Heart right ventricle (tissue), 16 donors: ENCODE data around the gene TBC1D9. TPM values are rescaled to one million over a fixed set of nuclear protein-coding genes. Genes with fewer than 3 reads are reported as not detected.

Experiments
- ATAC-seq, 8 donors: fragments of 200-7000 bp; cut with Tn5 transposase; one replicate each; pipeline ENCODE4 v1.9.1; 2020; ENCODE audit warnings: mild to moderate bottlenecking in 8 of 8, moderate library complexity in 8 of 8, moderate number of reproducible peaks in 1 of 8
- DNase-seq, 2 donors: peaks; one replicate each; pipeline ENCODE4 v3.0.0-alpha.2; 2020
- H3K27ac ChIP-seq, 10 donors: fragments of 200-600 bp; sonication (generic) in 2 of 10; one replicate each; pipeline versions ENCODE4 v1.5.0 to v1.8.0; 2020 to 2022; ENCODE audit warnings: mild to moderate bottlenecking in 3 of 10
- H3K27me3 ChIP-seq, 7 donors: fragments of 200-600 bp; one replicate each; pipeline ENCODE4 v1.8.0; 2021 to 2022; ENCODE audit warnings: mild to moderate bottlenecking in 2 of 7
- H3K36me3 ChIP-seq, 9 donors: fragments of 200-600 bp; sonication (generic) in 1 of 9; one replicate each; pipeline versions ENCODE4 v1.5.0 to v1.8.0; 2020 to 2022; ENCODE audit warnings: mild to moderate bottlenecking in 2 of 9
- H3K4me1 ChIP-seq, 9 donors: fragments of 200-600 bp; sonication (generic) in 1 of 9; one replicate each; pipeline versions ENCODE4 v1.5.0 to v1.8.0; 2020 to 2022; ENCODE audit warnings: mild to moderate bottlenecking in 4 of 9
- H3K4me3 ChIP-seq, 10 donors: fragments of 200-600 bp; sonication (generic) in 2 of 10; one replicate each; pipeline versions ENCODE4 v1.5.0 to v1.8.0; 2020 to 2022; ENCODE audit warnings: mild to moderate bottlenecking in 7 of 10, moderate library complexity in 2 of 10
- H3K9me3 ChIP-seq, 11 donors: fragments of 200-600 bp in 10 of 11; sonication (generic) in 2 of 11; one replicate each; pipeline versions ENCODE4 v1.5.0 to v1.8.0; 2013 to 2022; ENCODE audit warnings: mild to moderate bottlenecking in 2 of 11, control low read depth in 1 of 11, moderate library complexity in 1 of 11
- CTCF ChIP-seq, 9 donors: fragments of 200-600 bp; sonication (generic) in 2 of 9; IDR thresholded peaks; one replicate each; pipeline versions ENCODE4 v1.5.0 to v1.8.0; 2021 to 2022; ENCODE audit warnings: antibody characterized with exemption in 9 of 9, mild to moderate bottlenecking in 5 of 9, moderate library complexity in 1 of 9
- WGBS, 2 donors: extraction: QIAGEN DNeasy Blood & Tissue Kit; methylation state at CpG; one replicate each; pipeline ENCODE4 v1.1.7; 2013; ENCODE audit warnings: inconsistent platforms in 1 of 2; 5-methylcytosine and 5-hydroxymethylcytosine counted together
- intact Hi-C, 10 donors: fragments of 100-400 bp; cut with DNase I; formaldehyde crosslinking; loops; one replicate each; pipeline versions ENCODE4 v1.11.1 to v1.14.2; 2022
- polyA plus RNA-seq, 2 donors: library from polyadenylated mRNA; stranded (reverse); fragments of 200-250 nt; gene quantifications; one replicate each; pipeline ENCODE4 v1.2.3, GENCODE V29; 2013
- total RNA-seq, 10 donors: library from RNA; stranded (reverse); fragmentation: NEBNext Ultra II Directional in 3 of 10; extraction: Animal tissue kit (Norgen Biotek cat#: 25700) in 3 of 10; gene quantifications; one replicate each; pipeline versions ENCODE4 v1.2.1 to v1.2.4, GENCODE V29; 2021 to 2023
- donor health status: Arrhythmogenic right ventricular cardiomyopathy.
- donor health status: ischemic (EF 13 %, LVEDD 7.1; RV severe dilation, severe dysfunction).
- donor health status: healthy with polysubstance abuse.
- donor health status: DM: no; HTN: yes; CAD: no.
- donor health status: DM: no; HTN: no; CAD: no.
- donor health status: ischemic (EF 25% LVEDD 6.9; RV normal size, moderate dysfunction).
- donor health status: ischemic (EF 25% LVEDD 5.7; RV mildly dilated, moderate dysfunction).
- donor health status: healthy.
- donor health status: DM: yes; HTN: yes; CAD: no.
- donor health status: Ischemic cardiomyopathy.
- donor health status: ischemic (EF 35%, LVEDD 5.7; RV mildly dilated, moderate dysfunction).
- donor health status: nonischemic (EF 11% LVEDD 7.7; RV severe dilation, severe dysfunction).
- donor health status: DM: yes; HTN: yes; CAD: no.
- donor health status: PGD.
- donor health status: ischemic (EF 29% LVEDD 5.4; RV normal size, mild dysfunction).
- donor health status: nonischemic (EF 23%, LVEDD 6.1; RV moderate dilation, normal function).

TBC1D9 gene
- total and polyA plus RNA-seq, 12 donors: 4.4 to 20.3 (median 14.4) TPM

GRCh38 chr4:140738139-140738538, 18.0 kb downstream of the TBC1D9 start:
- TF ChIP-seq CTCF (IDR thresholded peaks at IDR 0.05): no peak
- ATAC-seq (no peak), DNase-seq (no peak)
- Histone ChIP-seq H3K36me3 (no peaks in the 10 kb centered on the region), H3K9me3 (no peaks in the 10 kb centered on the region), H3K4me3 (no peak overlapping the region), H3K4me1 (peaks cover 7 to 83% (median 58%) of the 10 kb centered on the region in 9 donors), H3K27me3 (no peaks in the 10 kb centered on the region), H3K27ac (no peak overlapping the region)
- intact Hi-C loops: no loop called here
- 84 to 90% methylated on average over 1 of the region's 1 CpG for WGBS, 2 donors

GRCh38 chr4:140736669-140737343, 19.4 kb downstream of the TBC1D9 start:
- Histone ChIP-seq H3K4me3 (no peak overlapping the region), H3K27ac (peak overlapping the region in 1 of 10 donors; percentile 28), H3K9me3 (no peaks in the 10 kb centered on the region), H3K4me1 (peaks cover 7 to 83% (median 55%) of the 10 kb centered on the region in 9 donors), H3K27me3 (no peaks in the 10 kb centered on the region), H3K36me3 (no peaks in the 10 kb centered on the region)
- intact Hi-C loops: no loop called here
- ATAC-seq (peak in 7 of 8 donors; percentile 27 to 65 (median 49)), DNase-seq (no peak)
- 60 to 66% methylated on average over 6 of the region's 6 CpGs for WGBS, 2 donors
- no peak for TF ChIP-seq CTCF (IDR thresholded peaks at IDR 0.05)

- no peaks in the 10 kb centered on the region for H3K27me3 ChIP-seq
- H3K4me1 ChIP-seq: peaks cover 7 to 76% (median 47%) of the 10 kb centered on the region in 9 donors
- 69 to 71% methylated on average over 4 of the region's 4 CpGs for WGBS, 2 donors
- DNase-seq: no peak
- no peak overlapping the region for H3K27ac ChIP-seq
- intact Hi-C loops: no loop called here
- H3K36me3 ChIP-seq: no peaks in the 10 kb centered on the region
- TF ChIP-seq CTCF (IDR thresholded peaks at IDR 0.05): no peak
- no peak overlapping the region for H3K4me3 ChIP-seq
- ATAC-seq: peak in 1 of 8 donors; percentile 20
- no peaks in the 10 kb centered on the region for H3K9me3 ChIP-seq
Measured at GRCh38 chr4:140735779-140736391, 20.3 kb downstream of the TBC1D9 start.

GRCh38 chr4:140735317-140735716, 20.9 kb downstream of the TBC1D9 start:
- intact Hi-C loops: no loop called here
- Histone ChIP-seq H3K27me3 (no peaks in the 10 kb centered on the region), H3K27ac (no peak overlapping the region), H3K4me1 (peaks cover 7 to 71% (median 45%) of the 10 kb centered on the region in 9 donors), H3K9me3 (no peaks in the 10 kb centered on the region), H3K4me3 (no peak overlapping the region), H3K36me3 (no peaks in the 10 kb centered on the region)
- WGBS, 2 donors: 90 to 94% methylated on average over 2 of the region's 2 CpGs
- no peak for ATAC-seq
- no peak for TF ChIP-seq CTCF (IDR thresholded peaks at IDR 0.05)
- no peak for DNase-seq
